ENCODE measurements around the gene INTS2.

- TF ChIP-seq, protein P1, sequence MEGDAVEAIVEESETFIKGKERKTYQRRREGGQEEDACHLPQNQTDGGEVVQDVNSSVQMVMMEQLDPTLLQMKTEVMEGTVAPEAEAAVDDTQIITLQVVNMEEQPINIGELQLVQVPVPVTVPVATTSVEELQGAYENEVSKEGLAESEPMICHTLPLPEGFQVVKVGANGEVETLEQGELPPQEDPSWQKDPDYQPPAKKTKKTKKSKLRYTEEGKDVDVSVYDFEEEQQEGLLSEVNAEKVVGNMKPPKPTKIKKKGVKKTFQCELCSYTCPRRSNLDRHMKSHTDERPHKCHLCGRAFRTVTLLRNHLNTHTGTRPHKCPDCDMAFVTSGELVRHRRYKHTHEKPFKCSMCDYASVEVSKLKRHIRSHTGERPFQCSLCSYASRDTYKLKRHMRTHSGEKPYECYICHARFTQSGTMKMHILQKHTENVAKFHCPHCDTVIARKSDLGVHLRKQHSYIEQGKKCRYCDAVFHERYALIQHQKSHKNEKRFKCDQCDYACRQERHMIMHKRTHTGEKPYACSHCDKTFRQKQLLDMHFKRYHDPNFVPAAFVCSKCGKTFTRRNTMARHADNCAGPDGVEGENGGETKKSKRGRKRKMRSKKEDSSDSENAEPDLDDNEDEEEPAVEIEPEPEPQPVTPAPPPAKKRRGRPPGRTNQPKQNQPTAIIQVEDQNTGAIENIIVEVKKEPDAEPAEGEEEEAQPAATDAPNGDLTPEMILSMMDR (IDR thresholded peaks at IDR 0.05): no peak
- TF ChIP-seq EZH2 (IDR thresholded peaks at IDR 0.05): no peak
Measured at GRCh38 chr17:61947367-61948078, 19.7 kb upstream of the INTS2 start.
